ENCODE measurements around the gene ZNF785. TPM values are rescaled to one million over a fixed set of nuclear protein-coding genes. Genes with fewer than 3 reads are reported as not detected.
"Not testable (repeated sequence)": the region's sequence is repeated elsewhere in the genome, so short reads cannot be mapped to it uniquely, and the experiment has no call there.

Gene ZNF785
- total and polyA plus RNA-seq, 2 of the 13 experiments (the other 11 are each of a cell fraction or from before 2014, with no cell fraction given), result 0.01 TPM; not detected in 1

DNA sequence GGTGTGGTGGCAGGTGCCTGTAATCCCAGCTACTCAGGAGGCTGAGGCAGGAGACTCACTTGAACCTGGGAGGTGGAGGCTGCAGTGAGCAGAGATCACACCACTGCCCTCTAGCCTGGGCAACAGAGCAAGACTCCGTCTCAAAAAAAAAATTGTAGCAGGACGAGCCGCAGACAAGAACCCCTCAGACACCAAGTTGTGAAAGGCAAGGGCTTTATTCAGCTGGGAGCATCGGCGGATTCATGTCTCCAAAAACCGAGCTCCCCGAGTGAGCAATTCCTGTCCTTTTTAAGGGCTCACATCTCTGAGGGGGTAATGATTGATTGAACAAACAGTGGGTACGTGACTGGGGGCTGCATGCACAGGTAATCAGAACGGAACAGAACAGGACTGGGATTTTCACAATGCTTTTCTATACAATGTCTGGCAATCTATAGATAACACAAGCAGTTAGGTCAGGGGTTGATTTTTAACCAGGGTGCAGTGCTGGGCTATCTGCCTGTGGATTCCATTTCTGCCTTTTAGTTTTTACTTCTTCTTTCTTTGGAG, 44.5 kb downstream of the ZNF785 start (continued):
- peak; percentile 52 for TF ChIP-seq SPEN (CRISPR knock-in tag; IDR thresholded peaks at IDR 0.05; ENCODE audit: low read depth)
- TF ChIP-seq, protein P1, sequence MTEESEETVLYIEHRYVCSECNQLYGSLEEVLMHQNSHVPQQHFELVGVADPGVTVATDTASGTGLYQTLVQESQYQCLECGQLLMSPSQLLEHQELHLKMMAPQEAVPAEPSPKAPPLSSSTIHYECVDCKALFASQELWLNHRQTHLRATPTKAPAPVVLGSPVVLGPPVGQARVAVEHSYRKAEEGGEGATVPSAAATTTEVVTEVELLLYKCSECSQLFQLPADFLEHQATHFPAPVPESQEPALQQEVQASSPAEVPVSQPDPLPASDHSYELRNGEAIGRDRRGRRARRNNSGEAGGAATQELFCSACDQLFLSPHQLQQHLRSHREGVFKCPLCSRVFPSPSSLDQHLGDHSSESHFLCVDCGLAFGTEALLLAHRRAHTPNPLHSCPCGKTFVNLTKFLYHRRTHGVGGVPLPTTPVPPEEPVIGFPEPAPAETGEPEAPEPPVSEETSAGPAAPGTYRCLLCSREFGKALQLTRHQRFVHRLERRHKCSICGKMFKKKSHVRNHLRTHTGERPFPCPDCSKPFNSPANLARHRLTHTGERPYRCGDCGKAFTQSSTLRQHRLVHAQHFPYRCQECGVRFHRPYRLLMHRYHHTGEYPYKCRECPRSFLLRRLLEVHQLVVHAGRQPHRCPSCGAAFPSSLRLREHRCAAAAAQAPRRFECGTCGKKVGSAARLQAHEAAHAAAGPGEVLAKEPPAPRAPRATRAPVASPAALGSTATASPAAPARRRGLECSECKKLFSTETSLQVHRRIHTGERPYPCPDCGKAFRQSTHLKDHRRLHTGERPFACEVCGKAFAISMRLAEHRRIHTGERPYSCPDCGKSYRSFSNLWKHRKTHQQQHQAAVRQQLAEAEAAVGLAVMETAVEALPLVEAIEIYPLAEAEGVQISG (CRISPR knock-in tag; IDR thresholded peaks at IDR 0.05), result peak; percentile 59; the same call in 1 of the 2 replicates
- peak; percentile 57; the same call in 1 of the 2 replicates for TF ChIP-seq ZNF772 (CRISPR knock-in tag; IDR thresholded peaks at IDR 0.05)
- TF ChIP-seq KDM6A (CRISPR knock-in tag; IDR thresholded peaks at IDR 0.05; ENCODE audit: low read depth), result 0 out of 2 replicates have a peak, but pooled peaks have one; percentile 18
- not testable (repeated sequence) for TF ChIP-seq TCF12, FOXP1, CREB1 (IDR thresholded peaks at IDR 0.05)
- TF ChIP-seq TCF12 (CRISPR knock-in tag; IDR thresholded peaks at IDR 0.05), result peak; percentile 90; the same call in 1 of the 2 replicates
- peak; percentile 23; the same call in 1 of the 2 replicates for TF ChIP-seq GATA4 (IDR thresholded peaks at IDR 0.05; ENCODE audit: borderline replicate concordance, low read depth)
- peak; percentile 82 for TF ChIP-seq ZMYM2 (CRISPR knock-in tag; IDR thresholded peaks at IDR 0.05)
- peak; percentile 65 for TF ChIP-seq ONECUT2 (CRISPR knock-in tag; IDR thresholded peaks at IDR 0.05)
- TF ChIP-seq FOXC1 (CRISPR knock-in tag; IDR thresholded peaks at IDR 0.05; ENCODE audit: borderline replicate concordance), result 0 out of 2 replicates have a peak, but pooled peaks have one; percentile 41
- peak; percentile 56; the same call in 1 of the 2 replicates for TF ChIP-seq ZNF567 (CRISPR knock-in tag; IDR thresholded peaks at IDR 0.05; ENCODE audit: borderline replicate concordance)
- peak; percentile 66; the same call in 1 of the 2 replicates for TF ChIP-seq FOXP1 (CRISPR knock-in tag; IDR thresholded peaks at IDR 0.05)
- peak; percentile 98 for TF ChIP-seq GFI1 (CRISPR knock-in tag; IDR thresholded peaks at IDR 0.05; ENCODE audit: borderline replicate concordance)
- TF ChIP-seq, protein P2, sequence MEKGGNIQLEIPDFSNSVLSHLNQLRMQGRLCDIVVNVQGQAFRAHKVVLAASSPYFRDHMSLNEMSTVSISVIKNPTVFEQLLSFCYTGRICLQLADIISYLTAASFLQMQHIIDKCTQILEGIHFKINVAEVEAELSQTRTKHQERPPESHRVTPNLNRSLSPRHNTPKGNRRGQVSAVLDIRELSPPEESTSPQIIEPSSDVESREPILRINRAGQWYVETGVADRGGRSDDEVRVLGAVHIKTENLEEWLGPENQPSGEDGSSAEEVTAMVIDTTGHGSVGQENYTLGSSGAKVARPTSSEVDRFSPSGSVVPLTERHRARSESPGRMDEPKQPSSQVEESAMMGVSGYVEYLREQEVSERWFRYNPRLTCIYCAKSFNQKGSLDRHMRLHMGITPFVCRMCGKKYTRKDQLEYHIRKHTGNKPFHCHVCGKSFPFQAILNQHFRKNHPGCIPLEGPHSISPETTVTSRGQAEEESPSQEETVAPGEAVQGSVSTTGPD (CRISPR knock-in tag; IDR thresholded peaks at IDR 0.05), result peak; percentile 78; the same call in 1 of the 2 replicates
- TF ChIP-seq MIXL1 (CRISPR knock-in tag; IDR thresholded peaks at IDR 0.05), result peak; percentile 94
- TF ChIP-seq ZNF761 (CRISPR knock-in tag; conservative IDR thresholded peaks at IDR 0.05), result peak; percentile 44; the same call in 1 of the 2 replicates
- peak; percentile 87; the same call in 1 of the 2 replicates for TF ChIP-seq TOE1 (CRISPR knock-in tag; IDR thresholded peaks at IDR 0.05)
- peak; percentile 89; the same call in 1 of the 2 replicates for TF ChIP-seq ZNF230 (CRISPR knock-in tag; IDR thresholded peaks at IDR 0.05)
- TF ChIP-seq ZNF441 (CRISPR knock-in tag; IDR thresholded peaks at IDR 0.05; ENCODE audit: borderline replicate concordance), result 0 out of 2 replicates have a peak, but pooled peaks have one; percentile 25
- peak; percentile 58; the same call in 1 of the 2 replicates for TF ChIP-seq CREB1 (CRISPR knock-in tag; IDR thresholded peaks at IDR 0.05)
- TF ChIP-seq, protein P3, sequence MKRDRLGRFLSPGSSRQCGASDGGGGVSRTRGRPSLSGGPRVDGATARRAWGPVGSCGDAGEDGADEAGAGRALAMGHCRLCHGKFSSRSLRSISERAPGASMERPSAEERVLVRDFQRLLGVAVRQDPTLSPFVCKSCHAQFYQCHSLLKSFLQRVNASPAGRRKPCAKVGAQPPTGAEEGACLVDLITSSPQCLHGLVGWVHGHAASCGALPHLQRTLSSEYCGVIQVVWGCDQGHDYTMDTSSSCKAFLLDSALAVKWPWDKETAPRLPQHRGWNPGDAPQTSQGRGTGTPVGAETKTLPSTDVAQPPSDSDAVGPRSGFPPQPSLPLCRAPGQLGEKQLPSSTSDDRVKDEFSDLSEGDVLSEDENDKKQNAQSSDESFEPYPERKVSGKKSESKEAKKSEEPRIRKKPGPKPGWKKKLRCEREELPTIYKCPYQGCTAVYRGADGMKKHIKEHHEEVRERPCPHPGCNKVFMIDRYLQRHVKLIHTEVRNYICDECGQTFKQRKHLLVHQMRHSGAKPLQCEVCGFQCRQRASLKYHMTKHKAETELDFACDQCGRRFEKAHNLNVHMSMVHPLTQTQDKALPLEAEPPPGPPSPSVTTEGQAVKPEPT (CRISPR knock-in tag; IDR thresholded peaks at IDR 0.05; ENCODE audit: low read depth), result peak; percentile 27; the same call in 1 of the 2 replicates
- peak; percentile 60 for TF ChIP-seq RARA (CRISPR knock-in tag; IDR thresholded peaks at IDR 0.05)
